Measurements from ENCODE around the gene STRN4. TPM values are rescaled to one million over a fixed set of nuclear protein-coding genes. Genes with fewer than 3 reads are reported as not detected.

STRN4 gene
- total RNA-seq, 1 experiment from 2014 or later = 107 TPM

- Histone ChIP-seq H3K4me1 (ENCODE audit: control insufficient read depth in 1 of 2, insufficient read depth in 2 of 2, low read length in 2 of 2) (no peaks in the 10 kb centered on the region), H3K9me3 (ENCODE audit: control insufficient read depth in 1 of 2, insufficient read depth in 1 of 2, low read depth in 1 of 2, low read length in 2 of 2) (no peaks in the 10 kb centered on the region), H2AFZ (ENCODE audit: low read depth, low read length, poor library complexity, severe bottlenecking) (no peak overlapping the region), H3K79me2 (ENCODE audit: insufficient read depth, low read length) (no peaks in the 10 kb centered on the region; the same call in 1 of the 2 replicates), H3K27me3 (ENCODE audit: insufficient read depth, low read length) (no peaks in the 10 kb centered on the region), H3K27ac (ENCODE audit: low read depth, low read length) (no peak overlapping the region), H4K20me1 (ENCODE audit: insufficient read depth) (no peaks in the 10 kb centered on the region), H3K9ac (ENCODE audit: low read length) (no peak overlapping the region), H3K4me3 (replicated peaks in 1 of 2; ENCODE audit: low read depth in 1 of 2, low read length in 2 of 2) (no peak overlapping the region), H3K36me3 (ENCODE audit: control insufficient read depth in 1 of 2, insufficient read depth in 2 of 2, low read length in 2 of 2) (peaks cover 20 to 22% of the 10 kb centered on the region in 2 experiments; a peak in 3 of 4 replicates), H3K9me2 (ENCODE audit: insufficient read depth) (no peaks in the 10 kb centered on the region), H3K4me2 (ENCODE audit: low read length) (no peak overlapping the region)
- POLR2A ChIA-PET = no interaction called here
- BruUV-seq (replicated peaks) = no TSS peak
- ATAC-seq (peak; percentile 91), DNase-seq (ENCODE audit: low read depth, low spot score) (peak; percentile 36)
- TF ChIP-seq MAX (IDR thresholded peaks at IDR 0.05) (no peak), EZH2phosphoT487 (IDR thresholded peaks at IDR 0.05; ENCODE audit: borderline replicate concordance) (no peak), TCF7L2 (IDR thresholded peaks at IDR 0.05; ENCODE audit: borderline replicate concordance, extremely low read depth, insufficient read depth, insufficient read length) (peak; percentile 27)
- intact Hi-C loops (cut with micrococcal nuclease) = no loop called here
- CTCF ChIA-PET = no interaction called here
- RAD21 ChIA-PET (ENCODE audit: low non-redundant PET in 1 of 2, low total read pairs in 2 of 2, uncharacterized antibody in 2 of 2, unreplicated experiment in 2 of 2) = no interaction called here
Observed at GRCh38 chr19:46678110-46678732, 68.0 kb downstream of the STRN4 start.

GRCh38 chr19:46674416-46675178, 71.7 kb downstream of the STRN4 start:
- intact Hi-C loops (cut with micrococcal nuclease) = no loop called here
- Histone ChIP-seq H3K36me3 (ENCODE audit: control insufficient read depth in 1 of 2, insufficient read depth in 2 of 2, low read length in 2 of 2) (peaks cover 8 to 19% of the 10 kb centered on the region in 2 experiments; a peak in 3 of 4 replicates), H3K27me3 (ENCODE audit: insufficient read depth, low read length) (no peaks in the 10 kb centered on the region), H4K20me1 (ENCODE audit: insufficient read depth) (no peaks in the 10 kb centered on the region), H3K9ac (ENCODE audit: low read length) (no peak overlapping the region), H3K4me1 (ENCODE audit: control insufficient read depth in 1 of 2, insufficient read depth in 2 of 2, low read length in 2 of 2) (no peaks in the 10 kb centered on the region), H3K27ac (ENCODE audit: low read depth, low read length) (no peak overlapping the region), H3K4me3 (replicated peaks in 1 of 2; ENCODE audit: low read depth in 1 of 2, low read length in 2 of 2) (no peak overlapping the region), H3K4me2 (ENCODE audit: low read length) (no peak overlapping the region), H2AFZ (ENCODE audit: low read depth, low read length, poor library complexity, severe bottlenecking) (no peak overlapping the region), H3K79me2 (ENCODE audit: insufficient read depth, low read length) (no peaks in the 10 kb centered on the region; the same call in 1 of the 2 replicates), H3K9me3 (ENCODE audit: control insufficient read depth in 1 of 2, insufficient read depth in 1 of 2, low read depth in 1 of 2, low read length in 2 of 2) (no peaks in the 10 kb centered on the region), H3K9me2 (ENCODE audit: insufficient read depth) (no peaks in the 10 kb centered on the region)
- ChIA-PET RAD21 (ENCODE audit: low non-redundant PET in 1 of 2, low total read pairs in 2 of 2, uncharacterized antibody in 2 of 2, unreplicated experiment in 2 of 2) (no interaction called here), POLR2A (interaction anchor here (0.6 kb wide), 1 partner anchor 10 kb away, joined by 3 read pairs; no protein-coding TSS in a partner anchor), CTCF (interaction anchor here (1.0 kb wide), 1 partner anchor 12 kb away, joined by 4 read pairs; no protein-coding TSS in a partner anchor)
- BruUV-seq (replicated peaks) = TSS peak; percentile 67
- peak; percentile 53 for DNase-seq (ENCODE audit: low read depth, low spot score)
- peak; percentile 89 for ATAC-seq
- TF ChIP-seq SP1 (IDR thresholded peaks at IDR 0.05; ENCODE audit: low read depth) = peak; percentile 88
- no peak for TF ChIP-seq EZH2 (IDR thresholded peaks at IDR 0.05)
